NOMO-1 treated with dmso at 0.1 percent for 144 hours (cell line): Measurements from ENCODE around the gene LETMD1.
"Not testable (repeated sequence)": the region's sequence is repeated elsewhere in the genome, so short reads cannot be mapped to it uniquely, and the experiment has no call there.

Experiments used
- DNase-seq: peaks from one replicate; lab custom pipeline; 2025; ENCODE audit not compliant: unreplicated experiment; lab: John Stamatoyannopoulos, UW

The LETMD1 gene

GRCh38 chr12:51076236-51076930, 28.3 kb downstream of the LETMD1 start:
- no peak for DNase-seq

DNA sequence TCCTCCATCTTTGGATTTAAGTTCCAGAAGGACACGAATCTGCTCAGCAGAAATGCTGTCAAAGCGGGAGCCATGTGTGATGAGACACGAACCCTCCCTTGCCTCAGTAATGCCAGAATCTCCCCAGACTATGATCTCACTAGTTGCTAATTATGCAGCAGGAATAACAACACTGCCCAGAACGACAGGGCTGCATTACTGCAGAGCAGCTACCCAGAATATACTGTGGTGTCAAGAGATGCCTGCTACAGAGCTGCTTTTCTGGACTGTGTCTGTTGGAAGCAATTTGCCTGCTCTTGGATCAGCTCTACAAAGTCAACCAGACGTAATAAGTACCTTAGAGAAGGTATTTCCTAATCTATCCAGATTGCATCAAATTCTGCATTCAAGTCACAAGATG, 29.8 kb downstream of the LETMD1 start:
- DNase-seq: no peak

GRCh38 chr12:51078346-51078745, 30.2 kb downstream of the LETMD1 start:
- not testable (repeated sequence) for DNase-seq

- not testable (repeated sequence) for DNase-seq
Observed at GRCh38 chr12:51078866-51079265, 30.7 kb downstream of the LETMD1 start.

DNA sequence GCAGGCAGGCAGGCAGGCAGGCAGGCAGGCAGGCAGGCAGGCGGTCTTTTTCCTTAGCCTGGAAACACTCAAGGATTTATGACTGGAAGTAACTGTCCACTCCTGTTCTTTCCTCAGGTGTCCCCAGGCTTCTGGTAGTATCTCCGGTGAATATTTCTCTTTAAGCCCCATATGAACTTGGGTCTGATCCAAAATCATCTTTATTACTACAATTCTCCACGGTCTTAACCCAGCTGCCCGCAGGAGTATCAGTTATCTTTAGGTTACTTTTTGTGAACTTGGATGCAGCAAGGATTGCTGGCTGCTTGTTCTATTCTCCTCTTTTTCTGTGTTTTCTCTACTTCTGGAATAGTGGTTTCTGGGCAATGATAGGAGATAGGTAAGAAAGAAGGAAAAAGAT, 32.0 kb downstream of the LETMD1 start:
- DNase-seq: no peak

DNA sequence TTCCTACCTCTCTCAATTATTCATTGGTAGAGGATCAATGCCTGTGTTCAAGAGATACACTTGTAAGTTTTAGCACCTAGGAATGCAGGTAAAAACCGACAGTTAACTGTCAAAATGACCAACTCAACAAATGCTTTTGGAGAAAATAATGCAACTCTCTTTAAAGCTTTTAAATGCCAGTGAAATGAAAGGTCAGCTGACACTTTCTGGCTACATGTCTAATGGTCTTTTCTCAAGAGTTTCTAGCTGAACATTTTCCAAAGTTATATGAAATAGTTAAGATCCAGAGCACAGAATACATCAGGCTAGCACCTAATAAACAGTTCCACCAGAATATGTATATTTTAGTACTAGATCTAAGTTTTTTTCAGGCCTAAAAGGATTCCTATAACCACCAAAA, 33.3 kb downstream of the LETMD1 start:
- no peak for DNase-seq

DNA sequence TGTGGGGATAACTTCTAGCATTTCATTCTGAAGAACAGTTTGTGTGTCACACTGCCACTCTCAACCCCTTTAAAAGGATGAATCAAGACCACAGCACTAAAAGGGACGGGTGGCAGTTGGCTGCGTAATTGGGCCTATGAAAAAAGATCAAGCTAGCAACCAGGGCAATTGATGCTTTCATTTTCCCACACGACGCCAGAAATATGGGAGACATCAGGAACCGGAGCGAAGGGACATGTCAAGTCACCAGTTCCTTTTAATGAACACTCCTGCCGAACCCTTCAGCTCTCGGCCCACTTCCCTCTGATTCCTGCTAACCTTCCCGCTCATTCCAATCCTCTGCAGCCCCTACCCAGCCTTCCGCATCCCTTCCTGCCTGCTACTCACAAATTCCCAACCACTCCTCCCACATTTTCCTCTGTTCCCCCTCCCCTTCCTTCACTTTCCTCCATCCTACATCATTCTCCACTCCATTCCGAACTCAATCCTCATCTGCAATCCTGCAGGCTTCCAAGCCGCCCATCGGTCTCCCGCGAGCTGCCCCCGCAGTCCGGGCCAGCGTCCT, 34.5 kb downstream of the LETMD1 start:
- DNase-seq: no peak

DNA sequence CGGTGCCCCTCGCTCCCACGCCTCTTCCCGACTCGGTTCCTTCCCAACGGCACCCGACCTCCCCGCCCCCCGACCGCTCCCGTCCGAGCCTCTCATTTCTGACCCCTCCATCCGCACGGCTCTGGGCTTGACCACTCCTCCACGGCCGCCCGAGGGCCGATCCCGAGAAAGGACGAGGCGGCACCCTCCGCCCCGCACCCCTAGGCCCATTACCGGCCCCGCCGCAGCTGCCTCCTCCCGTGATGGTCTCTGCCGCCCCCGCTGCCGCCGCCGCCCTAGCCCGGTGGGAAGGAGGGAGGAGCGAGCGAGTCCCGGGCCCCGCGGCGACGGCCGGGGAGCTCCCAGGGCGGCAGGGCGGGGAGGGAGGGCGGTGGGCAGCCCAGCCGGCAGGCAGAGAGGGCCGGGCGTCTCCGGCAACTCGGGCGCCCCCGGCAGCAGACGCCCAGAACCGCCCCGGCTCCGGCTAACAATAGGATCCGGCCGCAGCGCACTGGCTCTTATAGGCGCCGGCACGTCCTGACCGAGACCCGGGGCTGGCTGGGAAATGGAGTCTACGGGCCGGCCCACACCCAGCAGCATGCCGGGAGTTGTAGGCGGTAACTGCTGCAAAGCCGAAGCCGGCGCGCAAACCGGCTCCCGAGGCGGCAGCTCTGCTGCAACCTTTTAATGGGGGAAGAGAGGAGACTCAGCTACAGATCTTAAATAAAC, 35.2 kb downstream of the LETMD1 start, which contains the start of gene CSRNP2:
Gene CSRNP2, minus strand, starts transcription at position 471 of the 708 bp plus-strand sequence. CDS start 7,035 bp downstream, outside the sequence.
- DNase-seq: peak; percentile 96

GRCh38 chr12:51085757-51086156, 37.6 kb downstream of the LETMD1 start:
- DNase-seq: no peak

DNA sequence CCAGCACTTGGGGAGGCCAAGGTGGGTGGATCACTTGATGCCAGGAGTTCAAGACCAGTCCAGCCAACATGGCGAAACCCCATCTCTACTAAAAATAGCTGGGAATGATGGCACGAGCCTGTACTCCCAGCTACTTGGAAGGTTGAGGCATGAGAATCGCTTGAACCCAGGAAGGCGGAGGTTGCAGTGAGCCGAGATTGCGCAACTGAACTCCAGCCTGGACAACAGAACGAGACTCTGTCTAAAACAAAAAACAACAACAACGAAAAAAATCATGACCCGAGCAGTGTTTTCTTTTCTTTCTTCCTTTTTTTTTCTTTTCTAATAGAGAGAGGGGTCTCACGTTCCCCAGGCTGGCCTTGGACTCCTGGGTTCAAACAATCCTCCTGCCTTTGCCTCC, 38.8 kb downstream of the LETMD1 start:
- no peak for DNase-seq

GRCh38 chr12:51087818-51088217, 39.7 kb downstream of the LETMD1 start:
- DNase-seq: no peak

DNA sequence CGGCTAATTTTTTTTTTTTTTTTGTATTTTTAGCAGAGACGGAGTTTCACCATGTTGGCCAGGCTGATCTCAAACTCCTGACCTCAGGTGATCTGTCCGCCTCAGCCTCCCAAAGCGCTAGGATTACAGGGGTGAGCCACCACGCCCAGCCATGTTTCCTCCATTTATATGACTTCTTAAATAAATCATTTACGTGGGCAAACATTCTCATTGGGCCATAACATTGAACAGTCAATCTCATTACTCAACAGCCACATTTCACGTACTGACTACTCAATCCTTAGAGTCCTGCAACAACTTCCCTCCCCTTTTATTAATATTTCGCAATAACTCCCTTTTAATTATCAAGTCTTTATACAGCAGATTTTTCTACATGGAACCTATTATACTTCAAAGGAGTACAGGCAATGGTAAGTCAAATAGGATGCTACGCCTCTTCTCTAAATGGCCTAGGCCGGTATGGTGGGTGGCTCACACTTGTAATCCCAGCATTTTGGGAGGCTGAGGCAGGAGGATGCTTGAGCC, 42.6 kb downstream of the LETMD1 start:
- no peak for DNase-seq

DNA sequence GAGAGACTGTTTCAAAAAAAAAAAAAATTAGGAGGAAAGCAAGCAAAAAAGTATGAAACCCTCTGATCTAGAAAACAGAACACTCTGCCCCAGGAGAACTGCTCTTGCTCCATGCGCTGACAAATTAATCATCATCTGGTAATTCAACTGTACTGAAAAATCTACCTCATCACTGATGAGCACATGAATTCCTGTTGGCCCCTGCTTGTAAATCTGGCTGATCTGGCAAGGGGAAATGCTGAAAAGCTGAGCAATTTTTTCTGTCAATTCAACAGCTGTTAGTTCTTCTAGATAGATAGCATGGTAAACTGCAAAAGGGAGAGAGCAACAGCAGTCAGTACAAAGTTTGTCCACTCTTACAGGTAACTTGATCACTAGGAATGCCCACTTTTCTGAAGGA, 50.5 kb downstream of the LETMD1 start:
- no peak for DNase-seq

DNA sequence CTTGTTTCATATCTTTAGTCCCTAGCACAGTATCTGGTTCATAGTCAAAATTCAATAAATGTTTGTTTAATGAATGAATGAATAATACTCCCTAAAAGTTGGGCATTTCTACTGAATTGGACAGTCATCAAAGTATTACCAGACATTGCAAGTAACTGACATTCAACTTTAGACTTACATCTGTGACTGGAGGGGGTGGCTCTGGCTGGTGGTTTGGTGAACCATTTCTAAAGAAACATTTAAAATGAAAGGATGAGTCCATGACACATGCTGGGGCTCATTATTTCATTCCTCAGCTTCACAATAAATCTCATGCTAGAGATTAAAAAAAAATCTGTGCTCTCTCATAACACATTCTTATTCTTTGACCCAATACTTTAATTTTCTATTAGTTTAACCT, 55.9 kb downstream of the LETMD1 start:
- no peak for DNase-seq

- no peak for DNase-seq
Observed at GRCh38 chr12:51108136-51108535, 60.0 kb downstream of the LETMD1 start.
